ENCODE results near the gene SUPT6H. TPM values are rescaled to one million over a fixed set of nuclear protein-coding genes. Genes with fewer than 3 reads are reported as not detected.

Gene SUPT6H
- total RNA-seq, 4 donors from 2014 or later = 50.8 to 167 (median 61.6) TPM

DNA sequence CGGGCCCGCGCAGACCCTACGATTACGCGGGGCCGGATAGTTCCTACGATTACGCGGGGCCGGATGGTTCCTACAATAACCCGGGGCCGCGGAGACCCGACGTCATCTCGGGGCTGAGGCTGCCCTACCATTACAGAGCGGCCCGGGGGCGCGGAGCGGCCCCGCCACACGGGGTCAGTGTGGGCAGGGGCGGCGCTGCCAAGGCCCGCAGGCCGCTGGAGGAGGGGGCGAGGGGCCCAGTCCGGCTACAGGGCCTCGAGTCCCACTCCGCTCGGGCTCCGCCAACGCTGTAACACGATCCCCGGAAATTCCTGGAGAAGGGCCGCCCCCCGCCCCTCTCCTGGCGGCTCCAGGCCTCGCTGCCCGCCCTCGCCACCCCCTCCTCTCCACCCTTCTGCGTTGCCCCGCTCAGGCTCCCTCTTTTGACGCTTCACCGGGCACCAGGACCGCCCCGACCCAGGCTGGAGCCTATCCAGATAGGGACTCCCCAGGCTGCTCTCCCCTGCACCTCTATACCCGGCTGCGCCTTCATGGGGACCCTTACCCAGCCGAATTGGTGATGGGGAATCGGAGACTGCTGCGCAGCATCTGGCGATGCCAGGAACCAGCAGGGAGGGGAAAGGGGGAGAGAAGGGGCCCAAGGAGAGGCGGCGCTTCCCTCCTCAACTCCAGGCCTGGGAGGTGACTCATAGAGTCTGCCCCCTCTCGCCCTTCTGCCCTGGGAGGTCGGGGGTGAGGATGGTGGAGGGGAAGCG lies 55.8 kb downstream of the SUPT6H start, which contains the start of gene RAB34:
RAB34 (minus strand) TSS at position 291 of the 755 bp plus-strand sequence. CDS start 602 bp downstream, outside the sequence.
- peak within 1 kb of the TSS; percentile 37 to 56 (median 52) for H3K4me3 ChIP-seq
- H3K36me3 ChIP-seq = peaks cover 0 to 7% (median 3%) of the 10 kb centered on the region in 4 donors
- in situ Hi-C loops (cut with MboI; ENCODE audit: low pct_ligation_motif_present in 1 of 4, low pct_unique_long_range_greater_than_20kb in 1 of 4, low sequenced_read_pairs in 3 of 4) (no loop called here), intact Hi-C loops (cut with DNase I; ENCODE audit: low total_unique reads) (no loop called here)
- peak within 1 kb of the TSS; percentile 85 to 91 (median 88) for H3K27ac ChIP-seq
- peaks cover 30 to 53% (median 39%) of the 10 kb centered on the region in 4 donors for H3K4me1 ChIP-seq
- H3K27me3 ChIP-seq = peaks cover 14% of the 10 kb centered on the region
- WGBS, 2 donors (ENCODE audit: low coverage in 1 of 2) = 40% methylated on average over 40 of the region's 60 CpGs; no CpG with 5 or more reads in 1 of the 2 donors
- H3K9me3 ChIP-seq = no peaks in the 10 kb centered on the region
- TF ChIP-seq POLR2AphosphoS5 (IDR thresholded peaks at IDR 0.05) = peak in 2 of 3 donors; percentile 22 to 44
- TF ChIP-seq EP300 (IDR thresholded peaks at IDR 0.05; ENCODE audit: low read depth) = no peak
- TF ChIP-seq, protein P1, sequence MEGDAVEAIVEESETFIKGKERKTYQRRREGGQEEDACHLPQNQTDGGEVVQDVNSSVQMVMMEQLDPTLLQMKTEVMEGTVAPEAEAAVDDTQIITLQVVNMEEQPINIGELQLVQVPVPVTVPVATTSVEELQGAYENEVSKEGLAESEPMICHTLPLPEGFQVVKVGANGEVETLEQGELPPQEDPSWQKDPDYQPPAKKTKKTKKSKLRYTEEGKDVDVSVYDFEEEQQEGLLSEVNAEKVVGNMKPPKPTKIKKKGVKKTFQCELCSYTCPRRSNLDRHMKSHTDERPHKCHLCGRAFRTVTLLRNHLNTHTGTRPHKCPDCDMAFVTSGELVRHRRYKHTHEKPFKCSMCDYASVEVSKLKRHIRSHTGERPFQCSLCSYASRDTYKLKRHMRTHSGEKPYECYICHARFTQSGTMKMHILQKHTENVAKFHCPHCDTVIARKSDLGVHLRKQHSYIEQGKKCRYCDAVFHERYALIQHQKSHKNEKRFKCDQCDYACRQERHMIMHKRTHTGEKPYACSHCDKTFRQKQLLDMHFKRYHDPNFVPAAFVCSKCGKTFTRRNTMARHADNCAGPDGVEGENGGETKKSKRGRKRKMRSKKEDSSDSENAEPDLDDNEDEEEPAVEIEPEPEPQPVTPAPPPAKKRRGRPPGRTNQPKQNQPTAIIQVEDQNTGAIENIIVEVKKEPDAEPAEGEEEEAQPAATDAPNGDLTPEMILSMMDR (IDR thresholded peaks at IDR 0.05) = peak in 1 of 5 experiments; percentile 6
- TF ChIP-seq POLR2A (IDR thresholded peaks at IDR 0.05) = peak; percentile 38
- peak; percentile 56 for DNase-seq

DNA sequence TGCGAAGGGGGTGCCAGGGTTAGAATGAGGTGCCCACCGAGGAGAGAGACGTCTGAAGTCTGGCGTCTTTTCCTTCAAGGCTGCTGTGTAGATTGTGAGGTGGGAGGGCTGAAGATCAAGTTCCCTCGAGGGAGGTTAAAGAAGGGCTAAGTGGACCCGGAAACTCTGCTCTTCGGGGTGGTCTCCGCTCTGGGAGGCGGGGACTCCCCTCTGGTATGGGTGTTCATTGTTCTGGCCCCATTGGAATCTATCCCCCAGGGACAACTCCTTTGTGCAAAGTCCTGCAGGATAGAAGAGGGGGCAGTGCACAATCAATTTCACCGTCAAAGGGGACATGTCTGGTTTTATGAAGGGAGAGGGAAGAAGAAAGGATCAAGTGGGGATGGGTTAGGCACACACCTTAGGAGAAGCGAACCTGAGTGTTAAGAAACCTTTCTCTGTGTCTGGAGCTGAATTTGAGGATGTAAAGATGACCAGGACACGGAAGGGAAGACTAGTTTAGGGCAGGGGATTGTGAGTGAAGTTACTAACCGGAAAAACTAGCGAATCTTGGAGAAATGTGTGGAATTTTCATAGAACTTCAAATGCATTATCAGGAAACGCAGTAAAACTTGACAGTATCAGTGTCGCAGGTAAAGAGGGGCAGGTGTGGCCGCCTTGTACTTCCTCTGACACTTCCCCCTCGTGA lies 56.5 kb downstream of the SUPT6H start:
- peak overlapping the region in 3 of 4 donors; percentile 49 to 83 (median 76) for H3K4me3 ChIP-seq
- WGBS, 2 donors (ENCODE audit: low coverage in 1 of 2) = 51 to 66% methylated on average over 9 to 18 of the region's 18 CpGs
- TF ChIP-seq POLR2AphosphoS5 (IDR thresholded peaks at IDR 0.05) (no peak), EP300 (IDR thresholded peaks at IDR 0.05; ENCODE audit: low read depth) (no peak), POLR2A (IDR thresholded peaks at IDR 0.05) (no peak)
- TF ChIP-seq, protein P1 (IDR thresholded peaks at IDR 0.05) = no peak
- H3K27me3 ChIP-seq = peaks cover 14% of the 10 kb centered on the region
- H3K27ac ChIP-seq = peak overlapping the region; percentile 85 to 91 (median 88)
- no peak for DNase-seq
- peaks cover 30 to 60% (median 43%) of the 10 kb centered on the region in 4 donors for H3K4me1 ChIP-seq
- no peaks in the 10 kb centered on the region for H3K9me3 ChIP-seq
- peaks cover 0 to 14% (median 6%) of the 10 kb centered on the region in 4 donors for H3K36me3 ChIP-seq
- in situ Hi-C loops (cut with MboI; ENCODE audit: low pct_ligation_motif_present in 1 of 4, low pct_unique_long_range_greater_than_20kb in 1 of 4, low sequenced_read_pairs in 3 of 4) = no loop called here
- intact Hi-C loops (cut with DNase I; ENCODE audit: low total_unique reads) = no loop called here

- peaks cover 14% of the 10 kb centered on the region for H3K27me3 ChIP-seq
- no peaks in the 10 kb centered on the region for H3K9me3 ChIP-seq
- in situ Hi-C loops (cut with MboI; ENCODE audit: low pct_ligation_motif_present in 1 of 4, low pct_unique_long_range_greater_than_20kb in 1 of 4, low sequenced_read_pairs in 3 of 4) (no loop called here), intact Hi-C loops (cut with DNase I; ENCODE audit: low total_unique reads) (no loop called here)
- peaks cover 0 to 18% (median 9%) of the 10 kb centered on the region in 4 donors for H3K36me3 ChIP-seq
- peaks cover 30 to 61% (median 46%) of the 10 kb centered on the region in 4 donors for H3K4me1 ChIP-seq
- H3K4me3 ChIP-seq = peak overlapping the region in 3 of 4 donors; percentile 68 to 83 (median 76)
- DNase-seq = no peak
- TF ChIP-seq POLR2A (IDR thresholded peaks at IDR 0.05) (no peak), POLR2AphosphoS5 (IDR thresholded peaks at IDR 0.05) (no peak), EP300 (IDR thresholded peaks at IDR 0.05; ENCODE audit: low read depth) (no peak)
- TF ChIP-seq, protein P1 (IDR thresholded peaks at IDR 0.05) = no peak
- H3K27ac ChIP-seq = peak overlapping the region; percentile 85 to 91 (median 88)
- WGBS, 2 donors (ENCODE audit: low coverage in 1 of 2) = 14 to 27% methylated on average over 3 to 18 of the region's 18 CpGs
Observed at GRCh38 chr17:28719021-28719433, 57.0 kb downstream of the SUPT6H start.

All from transverse colon (tissue), 4 donors.